ENCODE measurements around the gene UQCR10. TPM values are rescaled to one million over a fixed set of nuclear protein-coding genes. Genes with fewer than 3 reads are reported as not detected.

The UQCR10 gene
- total RNA-seq, 1 donor from 2014 or later, result 59.2 TPM

DNA sequence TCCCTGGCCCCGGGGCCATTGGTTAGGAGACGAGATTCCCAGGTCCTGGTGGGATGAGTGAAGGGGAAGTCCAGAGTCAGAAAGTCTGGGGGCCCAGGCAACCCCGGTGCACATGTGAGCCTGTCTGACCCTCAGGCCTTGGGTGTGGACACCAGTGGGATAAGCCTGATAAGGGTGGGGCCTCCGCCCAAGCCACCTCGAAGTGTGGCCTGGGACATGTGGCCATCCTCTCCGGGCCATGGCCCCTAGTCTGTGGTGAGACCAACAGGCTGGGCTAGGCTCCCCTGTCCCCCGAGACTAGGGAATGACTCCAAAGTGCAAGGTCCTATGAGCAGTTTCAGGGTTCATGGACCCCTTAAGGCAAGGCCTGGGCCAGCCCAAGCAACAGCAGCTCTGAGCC, 41.1 kb upstream of the UQCR10 start:
- H3K4me3 Mint-ChIP-seq (ENCODE audit: unreplicated experiment), result no peak overlapping the region

GRCh38 chr22:29726512-29727130, 40.5 kb upstream of the UQCR10 start:
- H3K9me3 Mint-ChIP-seq (ENCODE audit: low read depth), result no peaks in the 10 kb centered on the region
- no peak overlapping the region for H3K27ac Mint-ChIP-seq (ENCODE audit: unreplicated experiment)
- no peak for DNase-seq (ENCODE audit: low spot score)
- H3K27me3 Mint-ChIP-seq (ENCODE audit: low read depth), result peaks cover 6% of the 10 kb centered on the region
- no peaks in the 10 kb centered on the region for H3K4me1 Mint-ChIP-seq (ENCODE audit: low read depth)
- TF ChIP-seq CTCF (IDR thresholded peaks at IDR 0.05), result no peak
- H3K36me3 Mint-ChIP-seq (ENCODE audit: low read depth), result peaks cover 2% of the 10 kb centered on the region
- H3K4me3 Mint-ChIP-seq (ENCODE audit: unreplicated experiment), result no peak overlapping the region

More for the DNA sequence above, 41.1 kb upstream of the UQCR10 start:
- peaks cover 2% of the 10 kb centered on the region for H3K36me3 Mint-ChIP-seq (ENCODE audit: low read depth)
- no peak for DNase-seq (ENCODE audit: low spot score)
- no peaks in the 10 kb centered on the region for H3K9me3 Mint-ChIP-seq (ENCODE audit: low read depth)
- no peak for TF ChIP-seq CTCF (IDR thresholded peaks at IDR 0.05)
- peaks cover 9% of the 10 kb centered on the region for H3K27me3 Mint-ChIP-seq (ENCODE audit: low read depth)
- no peak overlapping the region for H3K27ac Mint-ChIP-seq (ENCODE audit: unreplicated experiment)
- no peaks in the 10 kb centered on the region for H3K4me1 Mint-ChIP-seq (ENCODE audit: low read depth)

GRCh38 chr22:29727131-29727523, 40.0 kb upstream of the UQCR10 start:
- no peaks in the 10 kb centered on the region for H3K9me3 Mint-ChIP-seq (ENCODE audit: low read depth)
- DNase-seq (ENCODE audit: low spot score), result no peak
- peak; percentile 75 for TF ChIP-seq CTCF (IDR thresholded peaks at IDR 0.05)
- H3K36me3 Mint-ChIP-seq (ENCODE audit: low read depth), result peaks cover 2% of the 10 kb centered on the region
- no peak overlapping the region for H3K4me3 Mint-ChIP-seq (ENCODE audit: unreplicated experiment)
- H3K27ac Mint-ChIP-seq (ENCODE audit: unreplicated experiment), result no peak overlapping the region
- peaks cover 3% of the 10 kb centered on the region for H3K27me3 Mint-ChIP-seq (ENCODE audit: low read depth)
- H3K4me1 Mint-ChIP-seq (ENCODE audit: low read depth), result no peaks in the 10 kb centered on the region

DNA sequence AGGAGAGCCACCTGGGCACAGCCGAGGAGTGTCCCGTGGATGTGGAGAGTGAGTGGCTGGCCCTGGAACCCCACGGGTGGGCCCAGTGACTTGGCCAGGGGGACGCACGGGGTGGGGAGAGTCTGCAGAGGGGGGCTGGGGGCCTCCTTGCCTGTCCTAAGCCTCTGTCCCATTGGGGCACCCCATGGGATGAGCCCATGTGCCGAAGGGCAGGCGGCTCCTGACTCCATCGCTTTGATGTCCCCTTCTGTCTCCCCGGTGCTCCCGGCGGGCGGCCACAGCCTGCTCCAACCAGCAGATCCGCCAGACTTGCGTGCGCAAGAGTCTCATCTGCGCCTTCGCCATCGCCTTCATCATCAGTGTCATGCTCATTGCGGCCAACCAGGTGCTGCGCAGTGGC, 38.0 kb upstream of the UQCR10 start:
- Mint-ChIP-seq H3K4me3 (ENCODE audit: unreplicated experiment) (no peak overlapping the region), H3K36me3 (ENCODE audit: low read depth) (peaks cover 2% of the 10 kb centered on the region), H3K4me1 (ENCODE audit: low read depth) (no peaks in the 10 kb centered on the region), H3K27ac (ENCODE audit: unreplicated experiment) (no peak overlapping the region), H3K9me3 (ENCODE audit: low read depth) (no peaks in the 10 kb centered on the region), H3K27me3 (ENCODE audit: low read depth) (peaks cover 3% of the 10 kb centered on the region)
- no peak for TF ChIP-seq CTCF (IDR thresholded peaks at IDR 0.05)
- no peak for DNase-seq (ENCODE audit: low spot score)

DNA sequence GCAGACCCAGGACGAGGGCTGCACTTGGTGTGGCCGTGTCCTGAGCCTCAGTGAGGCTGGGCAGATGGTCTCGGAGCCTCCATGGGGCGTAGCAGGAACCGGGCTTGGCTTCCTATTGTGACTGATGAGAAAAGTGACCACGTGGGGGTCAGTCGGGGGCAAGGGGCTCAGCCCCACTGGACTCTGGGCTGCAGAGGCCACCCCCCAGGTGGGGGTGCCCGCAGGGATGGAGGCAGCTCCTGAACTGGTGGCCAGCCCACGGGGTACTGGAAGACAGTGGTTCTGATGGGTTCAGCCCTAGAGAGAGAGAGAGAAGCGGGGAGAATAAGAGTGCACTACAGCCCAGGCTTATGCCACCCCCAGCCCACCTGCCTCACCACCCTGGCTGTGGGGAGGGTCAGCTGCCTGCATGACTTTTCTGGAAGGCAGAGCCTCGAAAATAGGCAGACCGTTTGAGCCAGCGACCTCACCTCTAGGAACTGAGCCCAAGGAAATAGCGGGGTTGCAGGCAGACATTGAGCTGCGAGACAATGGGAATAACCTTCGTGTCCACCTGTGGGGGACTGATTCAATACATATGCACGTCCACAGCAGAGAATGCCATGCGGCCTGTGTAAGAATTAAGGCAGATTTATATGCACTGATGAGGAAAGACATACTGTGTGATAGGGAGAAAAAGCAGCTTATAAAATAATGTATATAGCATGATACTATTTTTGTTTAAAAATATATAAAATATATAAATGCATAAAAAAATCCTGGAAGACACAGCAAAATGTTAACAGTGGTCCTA, 35.9 kb upstream of the UQCR10 start:
- Mint-ChIP-seq H3K27ac (ENCODE audit: unreplicated experiment) (no peak overlapping the region), H3K4me3 (ENCODE audit: unreplicated experiment) (no peak overlapping the region), H3K4me1 (ENCODE audit: low read depth) (no peaks in the 10 kb centered on the region), H3K27me3 (ENCODE audit: low read depth) (no peaks in the 10 kb centered on the region), H3K9me3 (ENCODE audit: low read depth) (no peaks in the 10 kb centered on the region), H3K36me3 (ENCODE audit: low read depth) (peaks cover 2% of the 10 kb centered on the region)
- TF ChIP-seq CTCF (IDR thresholded peaks at IDR 0.05), result no peak
- DNase-seq (ENCODE audit: low spot score), result no peak

Measured in chondrocyte (in vitro differentiated cells).